ENCODE measurements around the gene RCOR2. TPM values are rescaled to one million over a fixed set of nuclear protein-coding genes. Genes with fewer than 3 reads are reported as not detected.

RCOR2 gene
- total RNA-seq, 1 experiment from 2014 or later = 3.9 TPM

DNA sequence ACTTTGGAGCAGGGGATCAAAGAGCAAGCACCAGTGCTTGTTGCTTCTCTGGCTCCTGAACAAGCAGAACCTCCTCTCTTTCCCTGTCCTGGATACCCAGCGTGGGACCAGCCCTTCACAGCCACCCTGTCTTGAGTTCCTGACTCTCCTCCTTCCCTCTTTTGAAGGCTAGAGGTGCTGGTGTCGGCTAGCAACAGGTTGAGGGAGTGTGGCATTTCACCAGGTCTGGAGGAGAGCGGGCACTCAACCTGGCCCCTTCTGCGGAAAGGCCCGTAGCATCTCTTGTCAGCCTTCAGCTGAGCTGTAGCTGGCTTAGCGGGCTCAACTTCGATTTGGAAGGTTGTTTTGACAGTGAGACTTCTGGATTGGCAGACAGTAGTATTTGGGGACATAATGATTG, 26.6 kb downstream of the RCOR2 start:
- H3K27me3 ChIP-seq (replicated peaks; ENCODE audit: insufficient read depth, low read depth, low read length, poor library complexity) = no peaks in the 10 kb centered on the region
- no peak overlapping the region for H3K4me3 ChIP-seq (ENCODE audit: low read depth, low read length, poor library complexity, severe bottlenecking)
- no peaks in the 10 kb centered on the region for H3K9me3 ChIP-seq (ENCODE audit: low read depth, low read length, poor library complexity, severe bottlenecking)
- ChIA-PET CTCF (no interaction called here), POLR2A (ENCODE audit: low non-redundant PET) (no interaction called here)
- TF ChIP-seq, protein P1, sequence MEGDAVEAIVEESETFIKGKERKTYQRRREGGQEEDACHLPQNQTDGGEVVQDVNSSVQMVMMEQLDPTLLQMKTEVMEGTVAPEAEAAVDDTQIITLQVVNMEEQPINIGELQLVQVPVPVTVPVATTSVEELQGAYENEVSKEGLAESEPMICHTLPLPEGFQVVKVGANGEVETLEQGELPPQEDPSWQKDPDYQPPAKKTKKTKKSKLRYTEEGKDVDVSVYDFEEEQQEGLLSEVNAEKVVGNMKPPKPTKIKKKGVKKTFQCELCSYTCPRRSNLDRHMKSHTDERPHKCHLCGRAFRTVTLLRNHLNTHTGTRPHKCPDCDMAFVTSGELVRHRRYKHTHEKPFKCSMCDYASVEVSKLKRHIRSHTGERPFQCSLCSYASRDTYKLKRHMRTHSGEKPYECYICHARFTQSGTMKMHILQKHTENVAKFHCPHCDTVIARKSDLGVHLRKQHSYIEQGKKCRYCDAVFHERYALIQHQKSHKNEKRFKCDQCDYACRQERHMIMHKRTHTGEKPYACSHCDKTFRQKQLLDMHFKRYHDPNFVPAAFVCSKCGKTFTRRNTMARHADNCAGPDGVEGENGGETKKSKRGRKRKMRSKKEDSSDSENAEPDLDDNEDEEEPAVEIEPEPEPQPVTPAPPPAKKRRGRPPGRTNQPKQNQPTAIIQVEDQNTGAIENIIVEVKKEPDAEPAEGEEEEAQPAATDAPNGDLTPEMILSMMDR (conservative IDR thresholded peaks at IDR 0.05; ENCODE audit: low read depth, low read length) = no peak
- TF ChIP-seq EZH2 (IDR thresholded peaks at IDR 0.05; ENCODE audit: borderline replicate concordance, low read depth, low read length, poor library complexity, severe bottlenecking) = no peak
- peaks cover 5% of the 10 kb centered on the region for H3K4me1 ChIP-seq (ENCODE audit: insufficient read depth, low read length, poor library complexity, severe bottlenecking)
- intact Hi-C loops (cut with micrococcal nuclease; ENCODE audit: unreplicated experiment) = no loop called here
- no peaks in the 10 kb centered on the region for H3K36me3 ChIP-seq (ENCODE audit: insufficient read depth, low read length, poor library complexity, severe bottlenecking)
- no TSS peak for BruUV-seq (replicated peaks)
- H3K27ac ChIP-seq (ENCODE audit: low read depth, low read length, poor library complexity, severe bottlenecking) = no peak overlapping the region
- no peak for DNase-seq (ENCODE audit: low spot score)

DNA sequence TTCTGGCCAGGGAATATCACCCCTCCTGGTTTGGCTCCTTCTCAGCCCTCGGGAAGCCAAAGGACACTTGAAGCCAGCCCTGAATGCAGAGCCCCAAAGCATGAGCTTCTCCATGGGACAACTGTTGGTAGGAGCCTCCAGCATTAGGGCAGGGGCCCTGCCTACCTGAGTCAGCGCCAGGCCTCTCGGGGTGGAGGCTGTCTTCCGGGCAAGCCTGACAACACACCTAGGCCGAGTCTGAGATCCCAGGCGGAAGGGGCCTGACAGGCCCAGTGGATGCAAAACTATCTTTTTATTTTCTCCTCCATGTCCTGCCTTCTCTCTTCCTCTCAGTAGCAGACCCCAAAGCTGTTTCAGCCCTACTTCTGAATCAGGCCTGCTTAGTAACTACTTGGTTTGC, 27.6 kb downstream of the RCOR2 start:
- Histone ChIP-seq H3K4me3 (ENCODE audit: low read depth, low read length, poor library complexity, severe bottlenecking) (no peak overlapping the region), H3K4me1 (ENCODE audit: insufficient read depth, low read length, poor library complexity, severe bottlenecking) (peaks cover 5% of the 10 kb centered on the region), H3K27me3 (replicated peaks; ENCODE audit: insufficient read depth, low read depth, low read length, poor library complexity) (no peaks in the 10 kb centered on the region), H3K27ac (ENCODE audit: low read depth, low read length, poor library complexity, severe bottlenecking) (no peak overlapping the region), H3K9me3 (ENCODE audit: low read depth, low read length, poor library complexity, severe bottlenecking) (no peaks in the 10 kb centered on the region), H3K36me3 (ENCODE audit: insufficient read depth, low read length, poor library complexity, severe bottlenecking) (no peaks in the 10 kb centered on the region)
- ChIA-PET CTCF (no interaction called here), POLR2A (ENCODE audit: low non-redundant PET) (no interaction called here)
- no peak for TF ChIP-seq EZH2 (IDR thresholded peaks at IDR 0.05; ENCODE audit: borderline replicate concordance, low read depth, low read length, poor library complexity, severe bottlenecking)
- TF ChIP-seq, protein P1 (conservative IDR thresholded peaks at IDR 0.05; ENCODE audit: low read depth, low read length) = no peak
- intact Hi-C loops (cut with micrococcal nuclease; ENCODE audit: unreplicated experiment) = no loop called here
- no peak for DNase-seq (ENCODE audit: low spot score)
- BruUV-seq (replicated peaks) = no TSS peak

DNA sequence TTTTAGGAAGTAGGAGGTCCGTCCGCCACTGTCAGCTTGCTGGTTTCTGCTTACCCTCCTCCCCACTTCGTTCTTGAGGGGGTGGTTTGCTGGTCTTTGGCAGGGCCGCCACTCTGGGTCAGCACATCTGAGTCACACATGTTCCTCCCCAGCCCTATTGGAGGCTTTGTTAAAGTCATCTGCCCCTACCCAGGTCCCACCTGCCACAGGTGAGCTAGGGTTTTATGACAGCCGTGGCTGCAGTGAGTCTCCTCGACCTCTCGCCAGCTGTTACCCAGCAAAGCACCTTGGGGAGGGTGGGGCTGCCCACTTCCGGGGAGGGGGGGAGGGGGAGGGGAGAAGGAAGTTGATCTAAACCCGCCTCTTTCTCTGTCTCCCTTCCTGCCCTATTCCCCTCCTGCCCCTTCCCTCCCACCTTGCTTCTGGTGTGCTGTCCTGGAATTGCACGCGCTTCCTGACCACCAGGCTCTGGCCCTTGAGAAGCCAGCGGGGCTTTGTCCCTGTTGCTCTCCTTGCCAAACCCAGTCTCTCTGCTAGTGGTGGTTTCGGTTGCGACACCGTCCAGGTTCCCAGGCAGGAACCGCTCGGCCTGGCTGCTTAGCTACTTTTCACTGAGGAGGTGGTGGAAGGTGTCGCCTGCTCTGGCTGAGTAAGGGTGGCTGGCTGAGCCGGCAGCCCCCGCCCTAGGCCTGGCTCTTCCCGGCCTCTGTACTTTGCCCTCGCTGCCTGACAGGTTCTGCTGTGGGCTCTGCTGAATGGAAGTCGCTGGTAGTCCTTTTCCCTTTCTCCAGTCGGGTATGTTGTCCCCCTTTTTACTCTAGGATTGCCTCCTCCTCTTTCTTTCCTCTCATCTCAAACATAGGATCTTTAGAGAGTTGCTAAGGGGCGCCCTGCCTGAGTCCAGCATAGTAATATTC, 28.5 kb downstream of the RCOR2 start:
- H3K36me3 ChIP-seq (ENCODE audit: insufficient read depth, low read length, poor library complexity, severe bottlenecking) = no peaks in the 10 kb centered on the region
- POLR2A ChIA-PET (ENCODE audit: low non-redundant PET) = no interaction called here
- DNase-seq (ENCODE audit: low spot score) = no peak
- H3K27me3 ChIP-seq (replicated peaks; ENCODE audit: insufficient read depth, low read depth, low read length, poor library complexity) = no peaks in the 10 kb centered on the region
- H3K9me3 ChIP-seq (ENCODE audit: low read depth, low read length, poor library complexity, severe bottlenecking) = no peaks in the 10 kb centered on the region
- H3K27ac ChIP-seq (ENCODE audit: low read depth, low read length, poor library complexity, severe bottlenecking) = peak overlapping the region; percentile 38
- intact Hi-C loops (cut with micrococcal nuclease; ENCODE audit: unreplicated experiment) = no loop called here
- no TSS peak for BruUV-seq (replicated peaks)
- no peak overlapping the region for H3K4me3 ChIP-seq (ENCODE audit: low read depth, low read length, poor library complexity, severe bottlenecking)
- CTCF ChIA-PET = no interaction called here
- H3K4me1 ChIP-seq (ENCODE audit: insufficient read depth, low read length, poor library complexity, severe bottlenecking) = peaks cover 5% of the 10 kb centered on the region
- no peak for TF ChIP-seq EZH2 (IDR thresholded peaks at IDR 0.05; ENCODE audit: borderline replicate concordance, low read depth, low read length, poor library complexity, severe bottlenecking)
- TF ChIP-seq, protein P1 (conservative IDR thresholded peaks at IDR 0.05; ENCODE audit: low read depth, low read length) = no peak

Data from A673 (cell line).